GM12872 (cell line): ENCODE results near the gene RFX6.

ENCODE experiments used
- CTCF ChIP-seq: IDR thresholded peaks from 3 replicates; pipeline ENCODE4 v1.5.1; 2011; ENCODE audit warnings: low read depth, mild to moderate bottlenecking, low read length, moderate library complexity; ENCODE audit not compliant: insufficient read depth

RFX6 gene

DNA sequence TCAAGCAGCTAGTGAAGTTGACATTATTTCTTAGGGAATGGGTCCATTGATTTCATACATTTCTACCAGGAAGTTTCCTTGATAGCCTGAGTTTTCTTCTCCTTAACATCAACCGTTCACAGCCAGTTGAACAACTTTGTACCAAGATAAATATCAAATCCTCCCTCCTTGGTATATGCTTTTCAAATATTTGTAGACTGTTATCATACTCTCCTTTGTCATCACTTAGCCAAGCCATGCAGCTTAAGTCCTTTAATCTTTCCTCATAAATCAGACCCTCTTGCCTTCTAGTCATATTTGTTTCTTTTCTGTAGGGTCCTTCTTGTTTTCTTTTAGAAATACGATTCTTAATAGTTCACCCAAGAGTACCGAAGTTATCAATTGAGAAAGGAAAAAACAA, 25.6 kb downstream of the RFX6 start:
- TF ChIP-seq CTCF, result no peak

- TF ChIP-seq CTCF, result no peak
These were observed 46.0 kb downstream of the RFX6 start for GRCh38 chr6:116922853-116923548.

- no peak for TF ChIP-seq CTCF
These were observed 47.2 kb downstream of the RFX6 start for GRCh38 chr6:116924245-116924644.

GRCh38 chr6:116925088-116925794, 48.2 kb downstream of the RFX6 start:
- no peak for TF ChIP-seq CTCF

- TF ChIP-seq CTCF, result no peak
These were observed 51.6 kb downstream of the RFX6 start for GRCh38 chr6:116928677-116929076.

DNA sequence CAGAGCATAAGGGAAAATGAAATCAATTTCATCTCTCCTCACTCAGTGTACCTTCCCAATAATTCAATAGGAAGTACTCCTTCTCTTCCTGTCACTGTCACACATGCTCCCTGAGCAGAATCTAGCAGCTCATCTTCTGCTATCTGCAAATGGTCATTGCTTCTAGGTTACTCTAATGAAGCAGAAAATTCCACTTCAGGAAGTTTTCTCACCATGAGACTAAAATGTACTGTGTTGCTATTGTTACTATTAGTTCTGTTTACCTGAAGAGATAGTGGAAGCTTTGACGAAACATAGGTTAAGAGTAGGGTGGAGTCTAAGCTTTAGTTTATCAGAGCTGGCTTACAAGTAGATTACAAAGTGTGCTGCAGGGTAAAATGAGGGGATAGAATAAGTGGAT, 52.8 kb downstream of the RFX6 start:
- no peak for TF ChIP-seq CTCF

DNA sequence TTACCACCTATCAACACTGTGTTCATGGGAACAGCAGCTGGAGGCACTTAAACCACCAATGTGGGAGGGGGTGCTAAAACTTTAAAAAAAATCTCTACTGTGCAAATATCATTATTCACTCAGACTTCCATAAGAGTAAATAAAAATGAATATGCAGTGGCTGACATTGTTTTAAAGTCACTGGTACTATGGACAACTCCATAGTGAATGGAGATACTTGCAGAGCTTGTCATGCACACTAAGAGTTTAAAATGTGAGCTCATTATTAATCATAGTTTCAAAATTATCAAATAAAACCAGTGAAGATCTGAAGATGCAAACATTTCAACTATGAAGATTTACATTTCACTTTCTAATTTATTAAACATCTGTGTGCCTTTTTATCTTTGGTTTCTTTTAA, 54.4 kb downstream of the RFX6 start:
- no peak for TF ChIP-seq CTCF
